ENCODE measurements around the gene PARP9.
"Not testable (repeated sequence)": the region's sequence is repeated elsewhere in the genome, so short reads cannot be mapped to it uniquely, and the experiment has no call there.

The PARP9 gene

GRCh38 chr3:122572940-122573412 lies 8.9 kb upstream of the PARP9 start:
- peak; percentile 38 for DNase-seq

GRCh38 chr3:122568755-122569154 lies 4.7 kb upstream of the PARP9 start:
- no peak for DNase-seq

GRCh38 chr3:122568131-122568530 lies 4.0 kb upstream of the PARP9 start:
- not testable (repeated sequence) for DNase-seq

- no peak for DNase-seq
Observed at GRCh38 chr3:122563717-122564025, 429 bp downstream of the PARP9 start.

GRCh38 chr3:122562923-122563716 lies 980 bp downstream of the PARP9 start:
- no peak for DNase-seq

GRCh38 chr3:122560680-122561079 lies 3.4 kb downstream of the PARP9 start:
- DNase-seq: peak; percentile 27

- no peak for DNase-seq
Observed at GRCh38 chr3:122559906-122560305, 4.2 kb downstream of the PARP9 start.

GRCh38 chr3:122558605-122559004 lies 5.5 kb downstream of the PARP9 start:
- no peak for DNase-seq

- no peak for DNase-seq
Observed at GRCh38 chr3:122557356-122557755, 6.7 kb downstream of the PARP9 start.

GRCh38 chr3:122555275-122556071 lies 8.6 kb downstream of the PARP9 start:
- no peak for DNase-seq

GRCh38 chr3:122553171-122553570 lies 10.9 kb downstream of the PARP9 start:
- DNase-seq: no peak

- no peak for DNase-seq
Observed at GRCh38 chr3:122548619-122549018, 15.5 kb downstream of the PARP9 start.

GRCh38 chr3:122548076-122548475 lies 16.0 kb downstream of the PARP9 start:
- DNase-seq: no peak

- no peak for DNase-seq
Observed at GRCh38 chr3:122546151-122546550, 17.9 kb downstream of the PARP9 start.

GRCh38 chr3:122538956-122539490 lies 25.1 kb downstream of the PARP9 start:
- DNase-seq: no peak

GRCh38 chr3:122536632-122537001 lies 27.5 kb downstream of the PARP9 start:
- DNase-seq: no peak

GRCh38 chr3:122535964-122536631 lies 28.0 kb downstream of the PARP9 start:
- no peak for DNase-seq

GRCh38 chr3:122533931-122534334 lies 30.2 kb downstream of the PARP9 start:
- DNase-seq: peak; percentile 52

- DNase-seq: no peak
Observed at GRCh38 chr3:122533480-122533879, 30.6 kb downstream of the PARP9 start.

- DNase-seq: no peak
Observed at GRCh38 chr3:122530164-122530563, 33.9 kb downstream of the PARP9 start.

GRCh38 chr3:122523317-122523716 lies 40.8 kb downstream of the PARP9 start:
- DNase-seq: no peak

- DNase-seq: no peak
Observed at GRCh38 chr3:122520861-122521260, 43.2 kb downstream of the PARP9 start.

GRCh38 chr3:122519693-122520092 lies 44.4 kb downstream of the PARP9 start:
- no peak for DNase-seq

Data from stimulated activated CD4-positive, alpha-beta T cell treated with anti-CD3 and anti-CD28 coated beads, Interleukin-1b, Interleukin-23, amount 100 ng/mL, for 48 hours (primary cell).